Measurements from ENCODE around the gene SAMSN1. TPM values are rescaled to one million over a fixed set of nuclear protein-coding genes. Genes with fewer than 3 reads are reported as not detected.

The SAMSN1 gene
- total and polyA plus RNA-seq, 2 of the 8 experiments (the other 6 are each of a cell fraction or from before 2014, with no cell fraction given), result 0.50 to 3.0 TPM

DNA sequence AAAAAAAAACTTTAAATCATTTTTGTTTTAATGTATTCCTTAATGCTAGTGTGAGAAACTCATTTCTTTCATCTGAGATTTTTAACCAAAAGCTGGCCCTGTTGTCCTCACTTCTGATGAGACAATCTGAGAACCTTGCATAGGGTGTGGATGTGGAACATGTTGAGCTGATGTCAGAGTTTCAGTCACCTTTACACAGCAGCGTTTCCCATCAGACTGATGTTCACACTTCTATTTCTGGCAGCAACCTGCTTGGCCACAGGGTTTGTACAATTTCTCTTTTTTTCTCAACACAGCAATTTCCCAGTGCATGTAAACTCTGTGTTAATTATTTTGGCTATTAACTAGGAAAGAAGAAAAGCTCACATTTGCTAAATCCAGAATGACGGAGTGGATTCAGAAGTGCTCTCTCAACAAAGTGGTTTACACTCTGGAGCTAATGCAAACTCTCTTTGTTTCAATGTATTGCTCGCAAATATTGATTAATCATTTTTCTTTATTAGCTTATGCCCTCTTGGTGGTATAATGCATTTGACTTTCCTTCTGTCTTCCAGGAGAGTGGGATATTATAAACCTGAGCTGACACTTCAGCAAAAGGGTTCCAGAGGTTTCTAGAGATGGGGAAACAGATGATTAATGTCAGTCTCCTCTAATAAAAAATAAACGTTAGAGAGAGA, 92.6 kb downstream of the SAMSN1 start:
- TF ChIP-seq BACH1 (IDR thresholded peaks at IDR 0.05; ENCODE audit: low read length), result no peak
- TF ChIP-seq KDM1A (IDR thresholded peaks at IDR 0.05; ENCODE audit: borderline replicate concordance, low read length), result no peak
- TF ChIP-seq MAFK (IDR thresholded peaks at IDR 0.05; ENCODE audit: low read depth, low read length), result no peak
- TF ChIP-seq TAF7 (optimal IDR thresholded peaks at IDR 0.05; ENCODE audit: borderline replicate concordance, low read depth, low read length), result no peak
- no peak for TF ChIP-seq BRCA1 (IDR thresholded peaks at IDR 0.05; ENCODE audit: low read depth, low read length)
- no peak for TF ChIP-seq CEBPB (IDR thresholded peaks at IDR 0.05; ENCODE audit: low read depth, low read length)
- no peak for TF ChIP-seq TEAD4 (IDR thresholded peaks at IDR 0.05; ENCODE audit: low read depth, low read length)
- WGBS, 2 experiments (ENCODE audit: extremely low coverage in 1 of 2, insufficient coverage in 1 of 2, insufficient read length in 1 of 2, insufficient replicate concordance in 2 of 2, low coverage in 1 of 2, low lambda C conversion rate in 2 of 2, missing lambda C conversion rate in 1 of 2), result 87% methylated on average over 4 of the region's 4 CpGs; no CpG with 5 or more reads in 1 of the 2 experiments
- Histone ChIP-seq H2BK120ac (replicated peaks; ENCODE audit: low read depth, low read length) (no peak overlapping the region), H3K4me1 (replicated peaks in 1 of 4; ENCODE audit: control insufficient read depth in 3 of 4, insufficient read depth in 4 of 4, low read length in 3 of 4) (no peaks in the 10 kb centered on the region), H2BK20ac (ENCODE audit: low read length) (no peak overlapping the region), H4K8ac (ENCODE audit: extremely low read depth, insufficient read depth, low read length) (no peak overlapping the region), H3K23me2 (ENCODE audit: low read depth, low read length) (no peaks in the 10 kb centered on the region), H3K23ac (ENCODE audit: insufficient read length) (no peak overlapping the region), H3K14ac (ENCODE audit: insufficient read length) (no peak overlapping the region), H4K20me1 (replicated peaks in 1 of 2; ENCODE audit: control insufficient read depth in 1 of 2, insufficient read depth in 2 of 2, low read length in 2 of 2) (no peaks in the 10 kb centered on the region), H3K27ac (ENCODE audit: low read depth, low read length) (no peak overlapping the region), H2AFZ (ENCODE audit: low read length) (no peak overlapping the region), H3K9me3 (ENCODE audit: insufficient read depth in 2 of 2, low read depth in 1 of 2, low read length in 1 of 2) (no peaks in the 10 kb centered on the region), H2AK5ac (ENCODE audit: low read depth, low read length) (no peak overlapping the region), H3K56ac (replicated peaks; ENCODE audit: insufficient read length, low read depth, low read length) (no peak overlapping the region), H3K79me2 (ENCODE audit: control insufficient read depth in 1 of 2, insufficient read depth in 2 of 2, low read length in 2 of 2) (no peaks in the 10 kb centered on the region), H3K4me3 (ENCODE audit: extremely low read depth in 1 of 4, insufficient read depth in 2 of 4, low read depth in 3 of 4, low read length in 4 of 4) (no peak overlapping the region), H3K18ac (ENCODE audit: extremely low read depth, low read length) (no peak overlapping the region), H2BK5ac (ENCODE audit: low read depth, low read length) (no peak overlapping the region), H3K9ac (replicated peaks in 1 of 4; ENCODE audit: extremely low read depth in 1 of 4, low read depth in 3 of 4, low read length in 3 of 4) (no peak overlapping the region), H3K4me2 (ENCODE audit: insufficient read depth in 1 of 2, low read depth in 2 of 2, low read length in 2 of 2) (no peak overlapping the region), H2BK12ac (ENCODE audit: low read depth, low read length) (no peak overlapping the region), H4K5ac (ENCODE audit: insufficient read length, low read depth, low read length) (no peak overlapping the region), H3K4ac (replicated peaks; ENCODE audit: insufficient read length, low read depth, low read length) (no peak overlapping the region), H3K36me3 (ENCODE audit: control insufficient read depth in 2 of 4, insufficient read depth in 4 of 4, low read length in 3 of 4) (no peaks in the 10 kb centered on the region), H2BK15ac (ENCODE audit: low read length) (no peak overlapping the region), H3K79me1 (ENCODE audit: low read depth, low read length) (no peaks in the 10 kb centered on the region), H4K91ac (replicated peaks; ENCODE audit: insufficient read length, low read length) (no peak overlapping the region), H3K27me3 (replicated peaks in 1 of 4; ENCODE audit: control insufficient read depth in 3 of 4, extremely low read depth in 1 of 4, insufficient read depth in 3 of 4, low read length in 3 of 4) (no peaks in the 10 kb centered on the region)
- DNase-seq (ENCODE audit: low read depth in 1 of 2, low spot score in 2 of 2) (no peak), FAIRE-seq (no peak)
- POLR2A ChIA-PET (ENCODE audit: partially characterized antibody), result no interaction called here
- CTCF ChIA-PET (ENCODE audit: partially characterized antibody), result interaction anchor here (0.8 to 1.8 kb wide), 2 partner anchors 284 to 313 kb away, joined by 4 to 5 read pairs; no protein-coding TSS in a partner anchor

All from H1 (cell line).